Measurements from ENCODE around the gene ENDOG.
A peak's percentile ranks its signal among the peaks of the same experiment; 100 is the strongest.
"Not testable (repeated sequence)": the region's sequence is repeated elsewhere in the genome, so short reads cannot be mapped to it uniquely, and the experiment has no call there.

ENDOG gene

GRCh38 chr9:128862401-128862851, 44.1 kb downstream of the ENDOG start:
- DNase-seq (ENCODE audit: low read depth): no peak

- DNase-seq (ENCODE audit: low read depth): peak; percentile 26
Measured at GRCh38 chr9:128863647-128864046, 45.3 kb downstream of the ENDOG start.

GRCh38 chr9:128870128-128870940, 52.0 kb downstream of the ENDOG start:
- no peak for DNase-seq (ENCODE audit: low read depth)

- DNase-seq (ENCODE audit: low read depth): not testable (repeated sequence)
Measured at GRCh38 chr9:128870941-128871265, 52.6 kb downstream of the ENDOG start.
